ENCODE results near the gene IGFBP6.

Gene IGFBP6

GRCh38 chr12:53064613-53065436 is 32.6 kb upstream of the IGFBP6 start:
- peak overlapping the region in 4 of 5 donors; percentile 10 to 68 (median 57) for H3K4me3 ChIP-seq (ENCODE audit: low read depth in 1 of 5, low read length in 5 of 5)
- peaks cover 32 to 84% (median 81%) of the 10 kb centered on the region in 5 donors for H3K4me1 ChIP-seq (ENCODE audit: control insufficient read depth in 5 of 5, insufficient read depth in 5 of 5, low read length in 5 of 5)
- H3K9ac ChIP-seq (ENCODE audit: low read length in 5 of 5), result peak overlapping the region in 3 of 5 donors; percentile 37 to 63 (median 49)
- peaks cover 0 to 3% (median 0%) of the 10 kb centered on the region in 5 donors for H3K27me3 ChIP-seq (ENCODE audit: control insufficient read depth in 5 of 5, insufficient read depth in 4 of 5, low read length in 5 of 5)
- no peaks in the 10 kb centered on the region for H3K9me3 ChIP-seq (ENCODE audit: control insufficient read depth in 5 of 5, low read length in 5 of 5)
- peaks cover 0 to 91% (median 74%) of the 10 kb centered on the region in 5 donors for H3K36me3 ChIP-seq (ENCODE audit: control insufficient read depth in 5 of 5, insufficient read depth in 5 of 5, low read length in 5 of 5)
- H3K27ac ChIP-seq (ENCODE audit: low read depth, low read length), result peak overlapping the region; percentile 93

- Histone ChIP-seq H3K9me3 (ENCODE audit: control insufficient read depth in 5 of 5, low read length in 5 of 5) (no peaks in the 10 kb centered on the region), H3K4me1 (ENCODE audit: control insufficient read depth in 5 of 5, insufficient read depth in 5 of 5, low read length in 5 of 5) (peaks cover 32 to 84% (median 81%) of the 10 kb centered on the region in 5 donors), H3K9ac (ENCODE audit: low read length in 5 of 5) (peak overlapping the region in 3 of 5 donors; percentile 37 to 84 (median 49)), H3K27me3 (ENCODE audit: control insufficient read depth in 5 of 5, insufficient read depth in 4 of 5, low read length in 5 of 5) (peaks cover 0 to 3% (median 0%) of the 10 kb centered on the region in 5 donors), H3K4me3 (ENCODE audit: low read depth in 1 of 5, low read length in 5 of 5) (peak overlapping the region in 4 of 5 donors; percentile 48 to 68 (median 57)), H3K36me3 (ENCODE audit: control insufficient read depth in 5 of 5, insufficient read depth in 5 of 5, low read length in 5 of 5) (peaks cover 0 to 89% (median 68%) of the 10 kb centered on the region in 5 donors), H3K27ac (ENCODE audit: low read depth, low read length) (peak overlapping the region; percentile 93)
Measured at GRCh38 chr12:53065470-53065869, 32.0 kb upstream of the IGFBP6 start.

DNA sequence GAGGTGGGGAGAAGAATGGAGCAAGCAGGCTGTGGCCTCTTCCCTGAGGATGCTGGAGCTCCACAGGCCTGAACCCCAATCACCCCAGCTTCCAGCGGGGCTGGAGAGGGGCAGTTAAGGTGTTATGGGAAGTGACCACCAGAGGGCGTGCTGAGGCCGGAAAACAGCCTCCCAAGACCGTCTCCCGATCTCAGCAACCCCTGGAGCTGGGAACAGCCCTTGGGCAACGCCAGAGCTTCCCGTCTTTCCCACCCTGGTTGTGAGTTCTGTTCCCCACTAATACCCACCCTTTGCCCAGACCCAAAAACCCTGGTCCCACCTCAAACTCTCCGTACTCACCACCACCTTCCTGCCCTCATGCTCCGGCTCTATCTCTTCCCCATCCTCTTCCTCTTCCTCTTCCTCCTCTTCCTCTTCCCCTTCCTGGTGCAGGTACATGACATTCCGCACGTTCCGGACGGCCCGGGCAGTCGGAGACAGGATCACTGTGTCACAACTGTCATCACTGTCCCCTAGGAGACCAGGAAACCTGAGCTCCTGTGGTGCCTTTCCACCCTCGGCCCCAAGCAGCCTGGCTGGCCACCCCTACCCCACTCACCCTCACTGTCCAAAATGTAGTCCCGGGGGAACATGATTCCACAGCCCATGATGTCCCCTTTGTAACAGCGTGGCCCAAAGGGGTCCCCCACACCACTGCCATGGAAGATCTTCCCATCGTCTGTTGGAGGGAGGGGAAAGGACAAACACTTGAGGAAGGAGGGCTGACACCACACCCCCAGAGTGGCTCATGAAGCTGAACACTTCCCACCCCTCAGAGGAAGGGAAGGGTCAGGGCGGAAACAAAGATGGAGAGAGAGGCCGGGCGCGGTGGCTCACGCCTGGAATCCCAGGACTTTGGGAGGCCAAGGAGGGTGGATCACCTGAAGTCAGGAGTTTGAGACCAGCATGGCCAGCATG is 31.2 kb upstream of the IGFBP6 start:
- Histone ChIP-seq H3K27ac (ENCODE audit: low read depth, low read length) (peak overlapping the region; percentile 93), H3K4me3 (ENCODE audit: low read depth in 1 of 5, low read length in 5 of 5) (peak overlapping the region; percentile 47 to 68 (median 55)), H3K9ac (ENCODE audit: low read length in 5 of 5) (peak overlapping the region in 3 of 5 donors; percentile 5 to 84 (median 55)), H3K9me3 (ENCODE audit: control insufficient read depth in 5 of 5, low read length in 5 of 5) (no peaks in the 10 kb centered on the region), H3K27me3 (ENCODE audit: control insufficient read depth in 5 of 5, insufficient read depth in 4 of 5, low read length in 5 of 5) (peaks cover 0 to 3% (median 0%) of the 10 kb centered on the region in 5 donors), H3K36me3 (ENCODE audit: control insufficient read depth in 5 of 5, insufficient read depth in 5 of 5, low read length in 5 of 5) (peaks cover 0 to 87% (median 60%) of the 10 kb centered on the region in 5 donors), H3K4me1 (ENCODE audit: control insufficient read depth in 5 of 5, insufficient read depth in 5 of 5, low read length in 5 of 5) (peaks cover 34 to 84% (median 81%) of the 10 kb centered on the region in 5 donors)

GRCh38 chr12:53067074-53067992 is 30.1 kb upstream of the IGFBP6 start:
- Histone ChIP-seq H3K9me3 (ENCODE audit: control insufficient read depth in 5 of 5, low read length in 5 of 5) (no peaks in the 10 kb centered on the region), H3K36me3 (ENCODE audit: control insufficient read depth in 5 of 5, insufficient read depth in 5 of 5, low read length in 5 of 5) (peaks cover 0 to 78% (median 49%) of the 10 kb centered on the region in 5 donors), H3K4me1 (ENCODE audit: control insufficient read depth in 5 of 5, insufficient read depth in 5 of 5, low read length in 5 of 5) (peaks cover 31 to 84% (median 81%) of the 10 kb centered on the region in 5 donors), H3K4me3 (ENCODE audit: low read depth in 1 of 5, low read length in 5 of 5) (no peak overlapping the region), H3K27ac (ENCODE audit: low read depth, low read length) (peak overlapping the region; percentile 93), H3K9ac (ENCODE audit: low read length in 5 of 5) (no peak overlapping the region), H3K27me3 (ENCODE audit: control insufficient read depth in 5 of 5, insufficient read depth in 4 of 5, low read length in 5 of 5) (peaks cover 0 to 3% (median 0%) of the 10 kb centered on the region in 5 donors)

DNA sequence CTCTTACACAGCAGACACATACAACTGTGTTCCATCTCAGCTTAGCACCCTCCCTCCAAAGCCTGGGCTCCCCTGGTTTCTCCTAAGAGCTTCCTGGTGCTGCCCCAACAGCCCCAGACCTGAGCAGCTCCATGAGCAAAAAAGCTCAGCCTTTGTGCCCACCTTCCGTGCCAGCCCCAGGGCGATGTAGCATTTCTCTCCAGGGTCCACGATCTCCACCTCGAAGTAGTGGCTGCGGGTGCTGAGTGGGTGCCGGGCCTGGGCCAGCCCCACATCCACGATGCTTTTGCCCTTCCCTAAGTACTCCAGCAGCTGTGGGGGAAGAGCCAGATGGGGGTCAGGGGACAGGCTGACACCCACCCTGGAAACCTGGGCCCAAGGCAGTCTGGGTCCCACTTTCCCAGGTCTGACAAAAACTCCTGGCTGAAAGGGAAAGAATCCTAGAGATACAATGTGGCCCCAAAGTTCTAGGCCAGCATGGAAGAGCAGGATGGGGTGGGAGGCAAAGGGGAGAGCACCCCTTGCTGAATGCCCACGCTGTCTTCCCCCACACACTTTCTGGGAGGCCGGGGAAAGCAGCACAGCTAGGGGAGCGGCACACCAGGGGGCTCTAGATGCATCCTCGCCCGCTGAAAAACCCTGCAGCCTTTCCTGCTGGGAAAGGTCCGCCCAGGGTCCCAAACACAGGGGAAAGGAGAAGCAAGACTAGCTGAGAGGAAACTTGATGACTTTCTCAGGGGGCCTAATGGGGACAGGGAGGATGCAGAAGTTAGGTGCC is 29.3 kb upstream of the IGFBP6 start:
- H3K9me3 ChIP-seq (ENCODE audit: control insufficient read depth in 5 of 5, low read length in 5 of 5), result no peaks in the 10 kb centered on the region
- H3K9ac ChIP-seq (ENCODE audit: low read length in 5 of 5), result peak overlapping the region in 2 of 5 donors; percentile 6 to 42
- H3K4me3 ChIP-seq (ENCODE audit: low read depth in 1 of 5, low read length in 5 of 5), result no peak overlapping the region
- peak overlapping the region; percentile 60 for H3K27ac ChIP-seq (ENCODE audit: low read depth, low read length)
- H3K36me3 ChIP-seq (ENCODE audit: control insufficient read depth in 5 of 5, insufficient read depth in 5 of 5, low read length in 5 of 5), result peaks cover 0 to 75% (median 41%) of the 10 kb centered on the region in 5 donors
- peaks cover 32 to 84% (median 80%) of the 10 kb centered on the region in 5 donors for H3K4me1 ChIP-seq (ENCODE audit: control insufficient read depth in 5 of 5, insufficient read depth in 5 of 5, low read length in 5 of 5)
- peaks cover 0 to 3% (median 0%) of the 10 kb centered on the region in 5 donors for H3K27me3 ChIP-seq (ENCODE audit: control insufficient read depth in 5 of 5, insufficient read depth in 4 of 5, low read length in 5 of 5)

- H3K27ac ChIP-seq (ENCODE audit: low read depth, low read length), result peak overlapping the region; percentile 60
- H3K27me3 ChIP-seq (ENCODE audit: control insufficient read depth in 5 of 5, insufficient read depth in 4 of 5, low read length in 5 of 5), result peaks cover 0 to 3% (median 0%) of the 10 kb centered on the region in 5 donors
- peaks cover 0 to 70% (median 37%) of the 10 kb centered on the region in 5 donors for H3K36me3 ChIP-seq (ENCODE audit: control insufficient read depth in 5 of 5, insufficient read depth in 5 of 5, low read length in 5 of 5)
- H3K4me3 ChIP-seq (ENCODE audit: low read depth in 1 of 5, low read length in 5 of 5), result no peak overlapping the region
- H3K9ac ChIP-seq (ENCODE audit: low read length in 5 of 5), result peak overlapping the region in 1 of 5 donors; percentile 37
- H3K9me3 ChIP-seq (ENCODE audit: control insufficient read depth in 5 of 5, low read length in 5 of 5), result no peaks in the 10 kb centered on the region
- peaks cover 26 to 81% (median 78%) of the 10 kb centered on the region in 5 donors for H3K4me1 ChIP-seq (ENCODE audit: control insufficient read depth in 5 of 5, insufficient read depth in 5 of 5, low read length in 5 of 5)
Measured at GRCh38 chr12:53068811-53069585, 28.5 kb upstream of the IGFBP6 start.

DNA sequence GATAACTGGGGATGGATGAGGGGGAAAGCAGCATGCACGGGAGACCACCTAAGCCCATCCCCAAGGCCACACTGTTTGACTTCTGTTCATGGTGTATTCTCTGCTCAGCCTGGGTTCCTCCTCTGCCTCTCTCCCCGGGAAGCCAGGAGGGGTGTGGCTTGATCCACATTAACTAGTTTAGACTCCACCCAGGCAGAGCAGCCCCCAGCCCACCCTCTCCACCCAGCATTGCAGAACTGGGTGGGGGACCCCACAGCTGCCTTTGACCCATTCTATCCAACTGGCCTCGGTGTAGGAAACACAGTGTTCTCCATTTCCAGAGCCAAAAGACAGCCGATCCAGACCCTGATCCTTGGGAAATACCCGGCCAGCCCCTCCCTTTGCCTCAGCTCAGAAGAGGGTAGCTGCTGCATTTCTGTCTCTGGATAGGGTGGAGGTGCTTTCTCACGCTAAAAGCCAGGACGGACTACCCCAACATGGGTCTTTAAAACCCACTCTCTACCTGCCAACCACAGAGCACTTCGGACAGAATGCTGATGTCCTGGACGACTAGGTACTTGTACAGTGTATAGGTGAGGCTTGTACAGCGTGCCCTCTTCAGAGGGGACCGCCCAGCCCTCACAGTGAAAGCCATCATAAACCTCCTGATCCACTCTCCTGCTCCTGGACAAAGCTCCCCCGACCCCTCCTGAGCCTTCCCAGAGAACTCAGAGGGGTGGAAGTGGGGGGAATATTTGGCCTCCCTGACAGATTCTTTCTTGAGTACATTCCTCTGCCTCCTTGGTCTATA is 27.7 kb upstream of the IGFBP6 start:
- no peaks in the 10 kb centered on the region for H3K9me3 ChIP-seq (ENCODE audit: control insufficient read depth in 5 of 5, low read length in 5 of 5)
- H3K4me3 ChIP-seq (ENCODE audit: low read depth in 1 of 5, low read length in 5 of 5), result no peak overlapping the region
- H3K36me3 ChIP-seq (ENCODE audit: control insufficient read depth in 5 of 5, insufficient read depth in 5 of 5, low read length in 5 of 5), result peaks cover 0 to 70% (median 37%) of the 10 kb centered on the region in 5 donors
- peaks cover 0 to 3% (median 0%) of the 10 kb centered on the region in 5 donors for H3K27me3 ChIP-seq (ENCODE audit: control insufficient read depth in 5 of 5, insufficient read depth in 4 of 5, low read length in 5 of 5)
- peak overlapping the region in 1 of 5 donors; percentile 37 for H3K9ac ChIP-seq (ENCODE audit: low read length in 5 of 5)
- peaks cover 19 to 81% (median 78%) of the 10 kb centered on the region in 5 donors for H3K4me1 ChIP-seq (ENCODE audit: control insufficient read depth in 5 of 5, insufficient read depth in 5 of 5, low read length in 5 of 5)
- peak overlapping the region; percentile 72 for H3K27ac ChIP-seq (ENCODE audit: low read depth, low read length)

Measured in subcutaneous abdominal adipose tissue (tissue), 5 donors.